Astrocyte of the cerebellum (primary cell): Measurements from ENCODE around the gene LGALS7.

ENCODE experiments used
- DNase-seq: peaks from one replicate; pipeline ENCODE4 v3.0.0-alpha.2; 2011; ENCODE audit warnings: low read depth
- H3K4me3 ChIP-seq: 2 replicates; pipeline ENCODE4 v1.5.1; 2011; ENCODE audit warnings: mild to moderate bottlenecking, low read depth, low read length, moderate library complexity
- CTCF ChIP-seq: IDR thresholded peaks from 2 replicates; pipeline ENCODE4 v1.5.1; 2012; ENCODE audit warnings: low read length, low read depth, moderate library complexity, mild to moderate bottlenecking; ENCODE audit errors: missing control alignments
- in situ Hi-C: cut with HindIII; loops from 2 replicates; pipeline ENCODE4 v1.10.0; 2017; ENCODE audit warnings: low sequenced_read_pairs

Gene LGALS7

GRCh38 chr19:38723606-38723965 is 49.7 kb downstream of the LGALS7 start:
- no peak for TF ChIP-seq CTCF
- in situ Hi-C loops = no loop called here
- DNase-seq = no peak
- H3K4me3 ChIP-seq = no peak overlapping the region

- TF ChIP-seq CTCF = no peak
- in situ Hi-C loops = no loop called here
- H3K4me3 ChIP-seq = no peak overlapping the region
- DNase-seq = no peak
These were observed 50.2 kb downstream of the LGALS7 start for GRCh38 chr19:38722947-38723605.

- DNase-seq = no peak
- no peak overlapping the region for H3K4me3 ChIP-seq
- in situ Hi-C loops = no loop called here
- no peak for TF ChIP-seq CTCF
These were observed 51.1 kb downstream of the LGALS7 start for GRCh38 chr19:38721979-38722773.

GRCh38 chr19:38721496-38721895 is 51.8 kb downstream of the LGALS7 start:
- in situ Hi-C loops = no loop called here
- no peak overlapping the region for H3K4me3 ChIP-seq
- no peak for TF ChIP-seq CTCF
- DNase-seq = no peak
